ENCODE results near the gene LMNA.

GRCh38 chr1:156103521-156103947 is 11.0 kb upstream of the LMNA start:
- no peak for TF ChIP-seq CTCF (IDR thresholded peaks at IDR 0.05 in 8 of 11, conservative IDR thresholded peaks at IDR 0.05 in 3 of 11)
- no peak for TF ChIP-seq POLR2AphosphoS5 (IDR thresholded peaks at IDR 0.05)

Measured in spleen (tissue), 7 donors.